Fibroblast of mammary gland (primary cell): ENCODE data around the gene NUDT16L1.

Source experiments
- DNase-seq: peaks from one replicate; pipeline ENCODE4 v3.0.0-alpha.2; 2010; ENCODE audit warnings: low read depth
- H3K4me3 ChIP-seq: 2 replicates; pipeline ENCODE4 v1.5.1; 2011; ENCODE audit warnings: low read depth, mild to moderate bottlenecking, low read length, moderate library complexity; ENCODE audit not compliant: control insufficient read depth
- TF ChIP-seq, protein P1 (sequence below): conservative IDR thresholded peaks from 2 replicates; pipeline ENCODE4 v1.5.1; 2011; ENCODE audit warnings: low read depth, low read length, inconsistent platforms; ENCODE audit not compliant: control insufficient read depth, insufficient read depth

Gene NUDT16L1

GRCh38 chr16:4674926-4675530, 18.3 kb upstream of the NUDT16L1 start:
- DNase-seq, result no peak
- TF ChIP-seq, protein P1, sequence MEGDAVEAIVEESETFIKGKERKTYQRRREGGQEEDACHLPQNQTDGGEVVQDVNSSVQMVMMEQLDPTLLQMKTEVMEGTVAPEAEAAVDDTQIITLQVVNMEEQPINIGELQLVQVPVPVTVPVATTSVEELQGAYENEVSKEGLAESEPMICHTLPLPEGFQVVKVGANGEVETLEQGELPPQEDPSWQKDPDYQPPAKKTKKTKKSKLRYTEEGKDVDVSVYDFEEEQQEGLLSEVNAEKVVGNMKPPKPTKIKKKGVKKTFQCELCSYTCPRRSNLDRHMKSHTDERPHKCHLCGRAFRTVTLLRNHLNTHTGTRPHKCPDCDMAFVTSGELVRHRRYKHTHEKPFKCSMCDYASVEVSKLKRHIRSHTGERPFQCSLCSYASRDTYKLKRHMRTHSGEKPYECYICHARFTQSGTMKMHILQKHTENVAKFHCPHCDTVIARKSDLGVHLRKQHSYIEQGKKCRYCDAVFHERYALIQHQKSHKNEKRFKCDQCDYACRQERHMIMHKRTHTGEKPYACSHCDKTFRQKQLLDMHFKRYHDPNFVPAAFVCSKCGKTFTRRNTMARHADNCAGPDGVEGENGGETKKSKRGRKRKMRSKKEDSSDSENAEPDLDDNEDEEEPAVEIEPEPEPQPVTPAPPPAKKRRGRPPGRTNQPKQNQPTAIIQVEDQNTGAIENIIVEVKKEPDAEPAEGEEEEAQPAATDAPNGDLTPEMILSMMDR, result no peak
- no peak overlapping the region for H3K4me3 ChIP-seq

- DNase-seq, result no peak
- no peak overlapping the region for H3K4me3 ChIP-seq
- TF ChIP-seq, protein P1, result no peak
These were observed 17.2 kb upstream of the NUDT16L1 start for GRCh38 chr16:4675864-4676786.

DNA sequence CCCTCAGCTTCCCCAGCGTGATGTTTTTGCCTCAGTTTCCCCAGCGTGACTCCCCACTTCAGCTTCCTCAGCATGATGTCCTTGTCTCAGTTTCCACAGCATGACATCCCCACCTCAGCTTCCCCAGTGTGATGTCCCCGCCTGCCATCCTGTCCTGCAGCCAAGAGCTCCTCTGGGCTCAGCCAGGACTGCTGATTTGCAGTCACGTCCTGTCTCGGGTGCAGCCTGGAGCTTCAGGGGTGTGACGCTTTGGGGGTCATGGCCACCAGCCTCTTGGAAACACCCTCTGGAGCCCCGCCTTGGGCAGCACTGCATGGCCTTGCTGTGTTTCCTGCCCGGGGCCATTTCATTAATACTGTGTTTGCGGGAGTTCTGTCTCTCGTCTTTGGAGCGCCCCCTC, 16.5 kb upstream of the NUDT16L1 start:
- no peak for DNase-seq
- no peak overlapping the region for H3K4me3 ChIP-seq
- TF ChIP-seq, protein P1, result no peak

- DNase-seq, result no peak
- H3K4me3 ChIP-seq, result no peak overlapping the region
- TF ChIP-seq, protein P1, result no peak
These were observed 16.0 kb upstream of the NUDT16L1 start for GRCh38 chr16:4677390-4677789.

GRCh38 chr16:4677994-4678393, 15.4 kb upstream of the NUDT16L1 start:
- H3K4me3 ChIP-seq, result no peak overlapping the region
- TF ChIP-seq, protein P1, result no peak
- no peak for DNase-seq

DNA sequence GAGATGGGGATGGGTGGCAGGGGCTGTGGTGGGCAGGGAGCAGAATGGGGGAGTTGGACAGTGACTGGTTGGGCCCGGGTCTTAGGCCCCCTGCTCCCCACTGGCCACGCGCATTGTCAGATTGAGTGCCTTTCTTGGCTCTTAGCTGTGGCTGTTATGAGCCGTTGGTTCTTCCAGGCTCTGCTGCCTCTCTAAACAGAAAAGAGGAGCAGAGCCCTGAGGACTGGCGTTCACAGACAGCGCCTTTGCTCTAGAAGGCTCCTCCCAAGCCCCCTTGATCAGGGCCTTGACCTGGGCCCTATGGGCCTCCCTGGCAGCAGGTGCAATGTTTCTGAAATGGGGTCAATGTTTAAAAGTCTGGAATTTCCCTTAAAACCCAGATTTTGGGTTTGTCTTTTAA, 14.8 kb upstream of the NUDT16L1 start:
- DNase-seq, result no peak
- H3K4me3 ChIP-seq, result no peak overlapping the region
- TF ChIP-seq, protein P1, result no peak
